Chondrocyte (in vitro differentiated cells): ENCODE data around the gene MICALL2. TPM values are rescaled to one million over a fixed set of nuclear protein-coding genes. Genes with fewer than 3 reads are reported as not detected.

Source experiments
- DNase-seq: peaks from one replicate; pipeline ENCODE4 v3.0.0; 2021; ENCODE audit warnings: mixed read lengths, low spot score
- H3K27ac Mint-ChIP-seq: one replicate; pipeline ENCODE4 v1.8.0; 2021; ENCODE audit warnings: mild to moderate bottlenecking, moderate library complexity, mixed read lengths; ENCODE audit not compliant: unreplicated experiment
- H3K27me3 Mint-ChIP-seq: 2 replicates; pipeline ENCODE4 v1.8.0; 2021; ENCODE audit warnings: low read depth, mixed read lengths
- H3K36me3 Mint-ChIP-seq: 2 replicates; pipeline ENCODE4 v1.8.0; 2021; ENCODE audit warnings: low read depth, mixed read lengths
- H3K4me1 Mint-ChIP-seq: 2 replicates; pipeline ENCODE4 v1.8.0; 2021; ENCODE audit warnings: low read depth, mild to moderate bottlenecking, mixed read lengths
- H3K4me3 Mint-ChIP-seq: one replicate; pipeline ENCODE4 v1.8.0; 2021; ENCODE audit warnings: mild to moderate bottlenecking, moderate library complexity, mixed read lengths; ENCODE audit not compliant: unreplicated experiment
- H3K9me3 Mint-ChIP-seq: 2 replicates; pipeline ENCODE4 v1.8.0; 2021; ENCODE audit warnings: low read depth, mixed read lengths
- CTCF ChIP-seq: fragments of 200-600 bp; sonication (generic); IDR thresholded peaks from 2 replicates; pipeline ENCODE4 v1.5.0; 2021; ENCODE audit warnings: antibody characterized with exemption, mild to moderate bottlenecking, moderate library complexity
- total RNA-seq: library from RNA; stranded (reverse); gene quantifications from 3 replicates; pipeline ENCODE4 v1.2.1, GENCODE V29; 2021

The MICALL2 gene
- total RNA-seq, 1 donor from 2014 or later, result 44.5 TPM

GRCh38 chr7:1392556-1392955, 66.7 kb downstream of the MICALL2 start:
- Mint-ChIP-seq H3K27me3 (peaks cover 32% of the 10 kb centered on the region), H3K27ac (no peak overlapping the region), H3K36me3 (peaks cover 2% of the 10 kb centered on the region), H3K4me1 (no peaks in the 10 kb centered on the region), H3K9me3 (peaks cover 8% of the 10 kb centered on the region), H3K4me3 (no peak overlapping the region)
- no peak for DNase-seq
- no peak for TF ChIP-seq CTCF

- Mint-ChIP-seq H3K27me3 (peaks cover 36% of the 10 kb centered on the region), H3K9me3 (peaks cover 7% of the 10 kb centered on the region), H3K4me1 (no peaks in the 10 kb centered on the region), H3K4me3 (no peak overlapping the region), H3K27ac (no peak overlapping the region), H3K36me3 (peaks cover 2% of the 10 kb centered on the region)
- no peak for TF ChIP-seq CTCF
- DNase-seq, result no peak
Measured at GRCh38 chr7:1391449-1391848, 67.8 kb downstream of the MICALL2 start.

GRCh38 chr7:1388703-1389335, 70.5 kb downstream of the MICALL2 start:
- Mint-ChIP-seq H3K27me3 (peaks cover 45% of the 10 kb centered on the region), H3K4me1 (no peaks in the 10 kb centered on the region), H3K9me3 (peaks cover 7% of the 10 kb centered on the region), H3K4me3 (no peak overlapping the region), H3K36me3 (peaks cover 2% of the 10 kb centered on the region), H3K27ac (no peak overlapping the region)
- TF ChIP-seq CTCF, result no peak
- DNase-seq, result no peak

GRCh38 chr7:1388021-1388702, 71.1 kb downstream of the MICALL2 start:
- DNase-seq, result no peak
- Mint-ChIP-seq H3K27ac (no peak overlapping the region), H3K9me3 (peaks cover 7% of the 10 kb centered on the region), H3K4me3 (no peak overlapping the region), H3K36me3 (peaks cover 2% of the 10 kb centered on the region), H3K4me1 (no peaks in the 10 kb centered on the region), H3K27me3 (peaks cover 44% of the 10 kb centered on the region)
- TF ChIP-seq CTCF, result no peak

GRCh38 chr7:1387261-1387660, 72.0 kb downstream of the MICALL2 start:
- Mint-ChIP-seq H3K27ac (no peak overlapping the region), H3K4me1 (no peaks in the 10 kb centered on the region), H3K4me3 (no peak overlapping the region), H3K36me3 (peaks cover 2% of the 10 kb centered on the region), H3K9me3 (peaks cover 7% of the 10 kb centered on the region), H3K27me3 (peaks cover 48% of the 10 kb centered on the region)
- no peak for TF ChIP-seq CTCF
- no peak for DNase-seq
